HL-60/S4 treated with phorbol 12-myristate 13-acetate at 8.2 ng/mL for 4 days and 3 days (cell line): ENCODE data around the gene TDRD5.

ENCODE experiments used
- in situ Hi-C: fragments of 300-500 bp; cut with MboI; formaldehyde crosslinking; loops from 2 replicates; pipeline ENCODE4 v1.15.0; 2022; ENCODE audit warnings: low sequenced_read_pairs

The TDRD5 gene

GRCh38 chr1:179731643-179732042 is 140.0 kb downstream of the TDRD5 start:
- in situ Hi-C loops = no loop called here
